CD4-positive, alpha-beta T cell (primary cell): ENCODE data around the gene HM13. TPM values are rescaled to one million over a fixed set of nuclear protein-coding genes. Genes with fewer than 3 reads are reported as not detected.
A peak's percentile ranks its signal among the peaks of the same experiment; 100 is the strongest.

Source experiments
- ATAC-seq: fragments of 200-7000 bp; cut with Tn5 transposase; one replicate; pipeline ENCODE4 v1.10.0; 2022; ENCODE audit warnings: mild to moderate bottlenecking; ENCODE audit not compliant: poor library complexity
- CTCF ChIA-PET: fragments of 350-600 bp; sonication (Branson Sonifier 250); formaldehyde crosslinking; loops from one replicate; lab custom pipeline; 2021; ENCODE audit warnings: antibody characterized with exemption, inconsistent platforms; lab: Charles Lee
- POLR2A ChIA-PET: fragments of 350-600 bp; sonication (Branson Sonifier 250); formaldehyde crosslinking; loops from one replicate; lab custom pipeline; 2021; ENCODE audit warnings: antibody characterized with exemption, inconsistent platforms; lab: Charles Lee
- DNase-seq, 14 experiments: peaks; one replicate each; pipeline ENCODE4 v3.0.0-alpha.2; 2013 to 2020; ENCODE audit warnings: mixed read lengths in 2 of 14
- H3K27ac ChIP-seq, 2 donors: one replicate each; pipeline versions ENCODE4 v1.5.1 to v1.7.0; 2013; ENCODE audit warnings: low read length in 2 of 2, low read depth in 1 of 2, mild to moderate bottlenecking in 1 of 2
- H3K27me3 ChIP-seq, 2 experiments: 1 replicate in 1 of 2; 2 replicates in 1 of 2; pipeline versions ENCODE4 v1.6.1 to v1.7.0; 2013; ENCODE audit warnings: low read length in 2 of 2, control low read depth in 1 of 2, mild to moderate bottlenecking in 1 of 2, moderate library complexity in 1 of 2; ENCODE audit not compliant: insufficient read depth in 2 of 2, control insufficient read depth in 1 of 2
- H3K36me3 ChIP-seq: one replicate; pipeline ENCODE4 v1.6.1; 2013; ENCODE audit warnings: low read length, control low read depth; ENCODE audit not compliant: insufficient read depth
- H3K4me1 ChIP-seq: one replicate; pipeline ENCODE4 v1.6.1; 2013; ENCODE audit warnings: low read length, control low read depth; ENCODE audit not compliant: insufficient read depth
- H3K4me3 ChIP-seq: one replicate; pipeline ENCODE4 v1.5.1; 2013; ENCODE audit warnings: mild to moderate bottlenecking, low read length, moderate library complexity
- H3K9me3 ChIP-seq, 2 experiments: 1 replicate in 1 of 2; 2 replicates in 1 of 2; pipeline versions ENCODE4 v1.6.1 to v1.7.0; 2013; ENCODE audit warnings: low read length in 2 of 2, mild to moderate bottlenecking in 2 of 2, control low read depth in 1 of 2, moderate library complexity in 1 of 2; ENCODE audit not compliant: control insufficient read depth in 1 of 2, insufficient read depth in 1 of 2
- H3K27ac Mint-ChIP-seq: one replicate; pipeline ENCODE4 v1.8.0; 2020; ENCODE audit warnings: mixed read lengths
- H3K27me3 Mint-ChIP-seq: one replicate; pipeline ENCODE4 v1.8.0; 2021; ENCODE audit warnings: mixed read lengths
- H3K36me3 Mint-ChIP-seq: one replicate; pipeline ENCODE4 v1.8.0; 2021; ENCODE audit warnings: low read depth, mixed read lengths
- H3K4me1 Mint-ChIP-seq: one replicate; pipeline ENCODE4 v1.8.0; 2021; ENCODE audit warnings: low read depth, mixed read lengths
- H3K4me3 Mint-ChIP-seq: one replicate; pipeline ENCODE4 v1.8.0; 2020; ENCODE audit warnings: mild to moderate bottlenecking, mixed read lengths
- H3K9me3 Mint-ChIP-seq: one replicate; pipeline ENCODE4 v1.8.0; 2020; ENCODE audit warnings: mixed read lengths
- CTCF ChIP-seq: fragments of 200-600 bp; IDR thresholded peaks from one replicate; pipeline ENCODE4 v1.8.0; 2022; ENCODE audit warnings: antibody characterized with exemption, mild to moderate bottlenecking
- intact Hi-C, 2 experiments: fragments of 100-400 bp; cut with DNase I in 1 of 2; cut with micrococcal nuclease in 1 of 2; formaldehyde crosslinking; loops; one replicate each; pipeline versions ENCODE4 v1.15.1 to v1.9.0; 2023 to 2025; cut with DNase I, micrococcal nuclease
- total RNA-seq, 174 experiments: library from RNA in 2 of 174; stranded (reverse) in 2 of 174; gene quantifications; one replicate each; pipeline ENCODE4 v1.2.3 and lab custom pipeline; 2021 to 2026

Gene HM13
- total RNA-seq, 2 experiments from 2014 or later: 97.8 to 113 TPM

DNA sequence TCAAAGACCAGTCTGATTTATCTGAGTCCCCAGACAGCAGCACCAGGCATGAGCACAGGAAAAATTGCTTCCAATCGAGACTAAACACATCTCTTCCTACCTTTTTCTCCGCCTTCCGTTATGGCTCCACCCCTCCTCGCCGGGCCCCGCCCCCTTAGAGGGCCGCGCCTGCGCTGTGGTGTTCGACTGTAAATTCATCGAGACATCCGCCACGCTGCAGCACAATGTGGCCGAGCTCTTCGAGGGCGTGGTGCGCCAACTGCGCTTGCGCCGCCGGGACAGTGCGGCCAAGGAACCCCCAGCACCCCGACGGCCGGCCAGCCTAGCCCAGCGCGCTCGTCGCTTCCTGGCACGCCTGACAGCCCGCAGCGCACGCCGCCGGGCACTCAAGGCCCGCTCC, 30.2 kb upstream of the HM13 start:
- no peak for TF ChIP-seq CTCF
- no peaks in the 10 kb centered on the region for H3K36me3 Mint-ChIP-seq
- no peak overlapping the region for H3K4me3 Mint-ChIP-seq
- H3K27ac ChIP-seq: no peak overlapping the region
- CTCF ChIA-PET: no interaction called here
- POLR2A ChIA-PET: no interaction called here
- H3K4me3 ChIP-seq: no peak overlapping the region
- H3K4me1 ChIP-seq: peaks cover 4% of the 10 kb centered on the region
- H3K9me3 ChIP-seq: peaks cover 0 to 17% of the 10 kb centered on the region in 2 experiments
- no peaks in the 10 kb centered on the region for H3K4me1 Mint-ChIP-seq
- H3K27me3 Mint-ChIP-seq: peaks cover 54% of the 10 kb centered on the region
- H3K9me3 Mint-ChIP-seq: no peaks in the 10 kb centered on the region
- ATAC-seq (no peak), DNase-seq (peak in 3 of 14 experiments; percentile 14 to 28 (median 15))
- peaks cover 10 to 14% of the 10 kb centered on the region in 2 experiments for H3K27me3 ChIP-seq
- H3K36me3 ChIP-seq: no peaks in the 10 kb centered on the region
- no peak overlapping the region for H3K27ac Mint-ChIP-seq
- intact Hi-C loops: no loop called here

GRCh38 chr20:31485450-31486339, 28.5 kb upstream of the HM13 start:
- CTCF ChIA-PET: no interaction called here
- ATAC-seq (no peak), DNase-seq (no peak)
- no peaks in the 10 kb centered on the region for H3K36me3 ChIP-seq
- Mint-ChIP-seq H3K9me3 (no peaks in the 10 kb centered on the region), H3K4me3 (no peak overlapping the region), H3K4me1 (no peaks in the 10 kb centered on the region), H3K36me3 (no peaks in the 10 kb centered on the region), H3K27ac (no peak overlapping the region), H3K27me3 (peaks cover 50% of the 10 kb centered on the region)
- H3K4me3 ChIP-seq: no peak overlapping the region
- peaks cover 10 to 14% of the 10 kb centered on the region in 2 experiments for H3K27me3 ChIP-seq
- H3K9me3 ChIP-seq: peaks cover 0 to 17% of the 10 kb centered on the region in 2 experiments
- TF ChIP-seq CTCF: no peak
- intact Hi-C loops: no loop called here
- H3K27ac ChIP-seq: no peak overlapping the region
- POLR2A ChIA-PET: no interaction called here
- peaks cover 4% of the 10 kb centered on the region for H3K4me1 ChIP-seq

- peaks cover 5 to 14% of the 10 kb centered on the region in 2 experiments for H3K27me3 ChIP-seq
- ChIA-PET CTCF (no interaction called here), POLR2A (no interaction called here)
- no peak overlapping the region for H3K27ac ChIP-seq
- no peak overlapping the region for H3K27ac Mint-ChIP-seq
- H3K4me1 ChIP-seq: peaks cover 4% of the 10 kb centered on the region
- ATAC-seq: no peak
- no peak overlapping the region for H3K4me3 Mint-ChIP-seq
- DNase-seq: no peak
- H3K4me1 Mint-ChIP-seq: no peaks in the 10 kb centered on the region
- no peak overlapping the region for H3K4me3 ChIP-seq
- H3K36me3 Mint-ChIP-seq: no peaks in the 10 kb centered on the region
- H3K36me3 ChIP-seq: no peaks in the 10 kb centered on the region
- H3K27me3 Mint-ChIP-seq: peaks cover 35% of the 10 kb centered on the region
- no peaks in the 10 kb centered on the region for H3K9me3 Mint-ChIP-seq
- TF ChIP-seq CTCF: no peak
- intact Hi-C loops: no loop called here
- H3K9me3 ChIP-seq: peaks cover 0 to 17% of the 10 kb centered on the region in 2 experiments
Measured at GRCh38 chr20:31488115-31488514, 26.1 kb upstream of the HM13 start.
